Activated CD4-positive, alpha-beta T cell treated with anti-CD3 and anti-CD28 coated beads, Interleukin-2, amount 50 U/mL, for 24 hours (primary cell): Measurements from ENCODE around the gene PCAT7.
"Not testable (repeated sequence)": the region's sequence is repeated elsewhere in the genome, so short reads cannot be mapped to it uniquely, and the experiment has no call there.

Experiments
- DNase-seq, 2 donors: peaks; one replicate each; pipeline ENCODE4 v3.0.0-alpha.2; 2020; ENCODE audit warnings: low read depth in 1 of 2, low spot score in 1 of 2

The PCAT7 gene

GRCh38 chr9:94554439-94555331 is at the start of gene PCAT7:
TSS of gene PCAT7 (plus strand) at chr9:94555083.
- peak in 1 of 2 donors; percentile 2 for DNase-seq

GRCh38 chr9:94506370-94506769 is 48.5 kb upstream of the PCAT7 start:
- DNase-seq: not testable (repeated sequence)

- no peak for DNase-seq
Measured at GRCh38 chr9:94507531-94508258, 47.2 kb upstream of the PCAT7 start.

GRCh38 chr9:94511134-94511954 is 43.5 kb upstream of the PCAT7 start:
- no peak for DNase-seq

GRCh38 chr9:94511955-94512265 is 43.0 kb upstream of the PCAT7 start:
- DNase-seq: no peak

- DNase-seq: no peak
Measured at GRCh38 chr9:94514722-94515121, 40.2 kb upstream of the PCAT7 start.

- no peak for DNase-seq
Measured at GRCh38 chr9:94517254-94517653, 37.6 kb upstream of the PCAT7 start.

- no peak for DNase-seq
Measured at GRCh38 chr9:94525396-94526035, 29.4 kb upstream of the PCAT7 start.

GRCh38 chr9:94526271-94526670 is 28.6 kb upstream of the PCAT7 start:
- no peak for DNase-seq

GRCh38 chr9:94526951-94527350 is 27.9 kb upstream of the PCAT7 start:
- DNase-seq: no peak

- no peak for DNase-seq
Measured at GRCh38 chr9:94528886-94529285, 26.0 kb upstream of the PCAT7 start.

- DNase-seq: no peak
Measured at GRCh38 chr9:94533155-94533554, 21.7 kb upstream of the PCAT7 start.

- no peak for DNase-seq
Measured at GRCh38 chr9:94533601-94534000, 21.3 kb upstream of the PCAT7 start.

- no peak for DNase-seq
Measured at GRCh38 chr9:94534901-94535300, 20.0 kb upstream of the PCAT7 start.

GRCh38 chr9:94538908-94539307 is 16.0 kb upstream of the PCAT7 start:
- no peak for DNase-seq

- not testable (repeated sequence) for DNase-seq
Measured at GRCh38 chr9:94544335-94544734, 10.5 kb upstream of the PCAT7 start.

GRCh38 chr9:94545940-94546339 is 8.9 kb upstream of the PCAT7 start:
- no peak for DNase-seq

GRCh38 chr9:94553029-94553938 is 1.6 kb upstream of the PCAT7 start:
- DNase-seq: no peak

GRCh38 chr9:94554078-94554438 is 825 bp upstream of the PCAT7 start:
- no peak for DNase-seq

- no peak for DNase-seq
Measured at GRCh38 chr9:94557376-94557775, 2.5 kb downstream of the PCAT7 start.
